Spleen (tissue), 13 donors: ENCODE results near the gene COL4A3. TPM values are rescaled to one million over a fixed set of nuclear protein-coding genes. Genes with fewer than 3 reads are reported as not detected.

Source experiments
- DNase-seq: peaks from one replicate; pipeline ENCODE4 v3.0.0-alpha.2; 2020
- H3K27ac ChIP-seq, 8 donors: fragments of 200-600 bp; sonication (generic) in 7 of 8; 1 replicate in 4 of 8; 2 replicates in 4 of 8; pipeline versions ENCODE4 v1.5.0 to v1.8.0; 2016 to 2021; ENCODE audit warnings: inconsistent platforms in 4 of 8, mild to moderate bottlenecking in 4 of 8, moderate library complexity in 1 of 8
- H3K27me3 ChIP-seq, 7 donors: fragments of 200-600 bp; sonication (generic) in 6 of 7; replicated peaks in 1 of 7; 1 replicate in 4 of 7; 2 replicates in 3 of 7; pipeline versions ENCODE4 v1.5.0 to v1.8.0; 2016 to 2021; ENCODE audit warnings: inconsistent platforms in 3 of 7, mild to moderate bottlenecking in 1 of 7
- H3K36me3 ChIP-seq, 6 donors: fragments of 200-600 bp; sonication (generic) in 5 of 6; 1 replicate in 4 of 6; 2 replicates in 2 of 6; pipeline versions ENCODE4 v1.5.0 to v1.8.0; 2016 to 2021; ENCODE audit warnings: inconsistent platforms in 2 of 6
- H3K4me1 ChIP-seq, 6 donors: fragments of 200-600 bp; sonication (generic) in 5 of 6; 1 replicate in 3 of 6; 2 replicates in 3 of 6; pipeline versions ENCODE4 v1.5.0 to v1.8.0; 2016 to 2021; ENCODE audit warnings: inconsistent platforms in 3 of 6
- H3K4me3 ChIP-seq, 8 donors: fragments of 200-600 bp; sonication (generic) in 7 of 8; 1 replicate in 4 of 8; 2 replicates in 4 of 8; pipeline versions ENCODE4 v1.5.0 to v1.8.0; 2016 to 2021; ENCODE audit warnings: inconsistent platforms in 4 of 8, mild to moderate bottlenecking in 4 of 8, moderate library complexity in 2 of 8
- H3K9me3 ChIP-seq, 8 donors: fragments of 200-600 bp; sonication (generic) in 7 of 8; 1 replicate in 4 of 8; 2 replicates in 4 of 8; pipeline versions ENCODE4 v1.5.0 to v1.8.0; 2016 to 2021; ENCODE audit warnings: inconsistent platforms in 4 of 8
- CTCF ChIP-seq, 11 experiments: fragments of 200-600 bp in 7 of 11; fragments of 450-650 bp in 4 of 11; sonication (generic) in 4 of 11; IDR thresholded peaks in 8 of 11; conservative IDR thresholded peaks in 3 of 11; 1 replicate in 7 of 11; 2 replicates in 4 of 11; pipeline versions ENCODE4 v1.4.0 to v1.8.0; 2016 to 2021; ENCODE audit warnings: antibody characterized with exemption in 11 of 11, inconsistent platforms in 4 of 11, mild to moderate bottlenecking in 1 of 11
- POLR2A ChIP-seq, 3 donors: fragments of 450-650 bp; IDR thresholded peaks; one replicate each; pipeline ENCODE4 v1.5.1; 2017; ENCODE audit warnings: antibody characterized with exemption in 3 of 3, mild to moderate bottlenecking in 1 of 3
- POLR2AphosphoS5 ChIP-seq, 3 donors: sonication (generic); formaldehyde crosslinking; IDR thresholded peaks; one replicate each; pipeline ENCODE4 v1.5.1; 2017; ENCODE audit warnings: antibody characterized with exemption in 3 of 3
- WGBS, 5 donors: extraction: QIAGEN DNeasy Blood & Tissue Kit in 3 of 5; methylation state at CpG; one replicate each; pipeline versions ENCODE4 v1.1.5 to v1.1.7; 2013 to 2018; 5-methylcytosine and 5-hydroxymethylcytosine counted together
- intact Hi-C: fragments of 100-400 bp; cut with DNase I; formaldehyde crosslinking; loops from one replicate; pipeline ENCODE4 v1.15.0; 2023; ENCODE audit warnings: low total_unique reads
- long read RNA-seq, 2 donors: transcript quantifications; one replicate each; lab custom pipeline, GENCODE V29; 2026
- polyA plus RNA-seq, 3 donors: library from polyadenylated mRNA; stranded (reverse); fragments of 200-250 nt; gene quantifications; one replicate each; pipeline ENCODE4 v1.2.1, GENCODE V29; 2013
- total RNA-seq, 7 donors: library from RNA; depleted of rRNA in 3 of 7; stranded (reverse); fragments of >200 nt in 3 of 7; fragmentation: NEBNext Ultra II Directional in 4 of 7; extraction: Animal tissue kit (Norgen Biotek cat#: 25700) in 4 of 7; gene quantifications; one replicate each; pipeline versions ENCODE4 v1.1.0 to v1.2.1, GENCODE V29; 2016 to 2021
- donor health status: healthy with polysubstance abuse.
- donor health status: DM: no; HTN: no; CAD: no; lungs with moderate emphysema.
- donor health status: DM: no; HTN: no; CAD: no.
- donor health status: Bipolar disorder and iron deficiency.
- donor health status: healthy.
- donor health status: DM: no; HTN: no; CAD: no.
- donor health status: DM: yes; HTN: yes; CAD: no.

The COL4A3 gene
- total RNA-seq: 10 to 100 TPM; 15.1 to 38.5 (median 22.7) TPM
- 10 to 100 TPM in 2 of 3 donors, 1 to 10 TPM in 1; 6.1 to 30.2 (median 26.9) TPM for polyA plus RNA-seq
- long read RNA-seq, donor 1: 0 reads
- long read RNA-seq, donor 2: 0 reads

- intact Hi-C loops: no loop called here
- Histone ChIP-seq H3K4me1 (peaks cover 4 to 30% (median 26%) of the 10 kb centered on the region in 6 donors), H3K27ac (peak within 1 kb of the TSS; percentile 58 to 90 (median 81)), H3K9me3 (peaks cover 0 to 16% (median 0%) of the 10 kb centered on the region in 8 donors), H3K27me3 (peaks cover 0 to 61% (median 25%) of the 10 kb centered on the region in 7 donors), H3K4me3 (peak within 1 kb of the TSS; percentile 41 to 80 (median 54)), H3K36me3 (no peaks in the 10 kb centered on the region)
- DNase-seq: peak; percentile 86
- no peak for TF ChIP-seq CTCF (IDR thresholded peaks at IDR 0.05 in 8 of 11, conservative IDR thresholded peaks at IDR 0.05 in 3 of 11)
- peak; percentile 42 to 62 (median 61) for TF ChIP-seq POLR2AphosphoS5 (IDR thresholded peaks at IDR 0.05)
- WGBS, 5 donors: 1 to 3% (median 1%) methylated on average over 45 to 77 of the region's 77 CpGs
Observed at GRCh38 chr2:227163998-227164762, at the start of gene COL4A3, which contains the start of gene COL4A4. TSS of gene COL4A3 (plus strand) at chr2:227164624. CDS start at chr2:227164727, 103 bp downstream. TSS of gene COL4A4 (minus strand) at chr2:227164205. CDS start at chr2:227147483, 16,722 bp downstream.

GRCh38 chr2:227115761-227116160 is 48.7 kb upstream of the COL4A3 start:
- intact Hi-C loops: no loop called here
- Histone ChIP-seq H3K4me3 (no peak overlapping the region), H3K4me1 (no peaks in the 10 kb centered on the region), H3K27me3 (no peaks in the 10 kb centered on the region), H3K27ac (no peak overlapping the region), H3K9me3 (no peaks in the 10 kb centered on the region), H3K36me3 (peaks cover 0 to 5% (median 0%) of the 10 kb centered on the region in 6 donors)
- 81 to 91% (median 85%) methylated on average over 5 of the region's 5 CpGs for WGBS, 5 donors
- no peak for DNase-seq
- TF ChIP-seq POLR2A (IDR thresholded peaks at IDR 0.05) (no peak), POLR2AphosphoS5 (IDR thresholded peaks at IDR 0.05) (no peak), CTCF (IDR thresholded peaks at IDR 0.05 in 8 of 11, conservative IDR thresholded peaks at IDR 0.05 in 3 of 11) (no peak)

DNA sequence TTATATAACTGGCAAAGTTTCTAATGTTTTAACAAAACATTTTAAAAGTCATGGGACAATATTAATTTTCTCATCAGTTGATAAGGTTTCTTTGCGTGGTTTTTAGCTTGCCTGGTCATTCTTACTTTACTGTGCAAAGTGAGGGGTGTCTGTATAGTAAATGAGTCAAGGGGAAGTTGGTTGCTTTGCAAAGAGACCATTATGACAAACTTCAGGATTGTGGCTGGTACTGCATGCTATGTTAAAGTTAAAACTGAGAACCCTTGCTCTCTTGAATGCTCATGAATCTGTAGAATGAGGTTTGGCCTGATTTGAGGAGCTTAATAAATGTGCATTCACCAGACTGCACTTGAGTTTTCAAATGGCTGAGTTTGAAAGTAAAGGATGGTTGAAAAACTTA is 47.4 kb upstream of the COL4A3 start:
- DNase-seq: no peak
- TF ChIP-seq POLR2AphosphoS5 (IDR thresholded peaks at IDR 0.05): no peak
- TF ChIP-seq CTCF (IDR thresholded peaks at IDR 0.05 in 8 of 11, conservative IDR thresholded peaks at IDR 0.05 in 3 of 11): no peak
- TF ChIP-seq POLR2A (IDR thresholded peaks at IDR 0.05): no peak
- Histone ChIP-seq H3K36me3 (peaks cover 0 to 8% (median 0%) of the 10 kb centered on the region in 6 donors), H3K9me3 (no peaks in the 10 kb centered on the region), H3K27me3 (no peaks in the 10 kb centered on the region), H3K27ac (no peak overlapping the region), H3K4me1 (no peaks in the 10 kb centered on the region), H3K4me3 (no peak overlapping the region)
- intact Hi-C loops: no loop called here
- 76 to 94% (median 79%) methylated on average over 1 of the region's 1 CpG for WGBS, 5 donors

DNA sequence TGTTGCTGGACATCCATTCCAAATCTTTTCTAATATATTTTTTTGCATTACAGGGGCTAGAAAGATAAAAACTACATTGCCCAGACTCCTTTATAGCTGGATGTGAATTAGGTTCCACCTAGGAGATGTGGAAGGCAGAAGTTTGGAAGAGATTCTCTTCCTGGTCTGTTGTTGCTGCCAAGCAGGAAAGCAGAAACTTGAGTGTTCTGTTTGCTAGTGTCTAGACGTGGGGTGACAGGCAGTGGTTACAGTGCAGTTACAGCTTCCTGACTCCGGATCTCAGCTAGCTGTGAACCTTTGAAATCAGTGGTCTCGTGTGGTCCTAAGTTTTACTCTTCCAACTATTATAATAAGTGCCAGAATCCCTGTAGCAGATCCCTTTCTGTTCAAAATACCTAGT is 46.6 kb upstream of the COL4A3 start:
- H3K4me1 ChIP-seq: no peaks in the 10 kb centered on the region
- no peak overlapping the region for H3K4me3 ChIP-seq
- H3K27me3 ChIP-seq: no peaks in the 10 kb centered on the region
- no peak overlapping the region for H3K27ac ChIP-seq
- intact Hi-C loops: no loop called here
- 5 to 15% (median 11%) methylated on average over 3 of the region's 3 CpGs for WGBS, 5 donors
- H3K9me3 ChIP-seq: no peaks in the 10 kb centered on the region
- DNase-seq: no peak
- TF ChIP-seq POLR2AphosphoS5 (IDR thresholded peaks at IDR 0.05) (no peak), POLR2A (IDR thresholded peaks at IDR 0.05) (no peak), CTCF (IDR thresholded peaks at IDR 0.05 in 8 of 11, conservative IDR thresholded peaks at IDR 0.05 in 3 of 11) (no peak)
- peaks cover 0 to 8% (median 0%) of the 10 kb centered on the region in 6 donors for H3K36me3 ChIP-seq
